Activated CD8-positive, alpha-beta memory T cell treated with anti-CD3 and anti-CD28 coated beads, Interleukin-2, amount 50 U/mL, for 4 hours (primary cell): Measurements from ENCODE around the gene SLC25A17.
"Not testable (repeated sequence)": the region's sequence is repeated elsewhere in the genome, so short reads cannot be mapped to it uniquely, and the experiment has no call there.

Experiments
- DNase-seq: peaks from one replicate; pipeline ENCODE4 v3.0.0-alpha.2; 2020

The SLC25A17 gene

DNA sequence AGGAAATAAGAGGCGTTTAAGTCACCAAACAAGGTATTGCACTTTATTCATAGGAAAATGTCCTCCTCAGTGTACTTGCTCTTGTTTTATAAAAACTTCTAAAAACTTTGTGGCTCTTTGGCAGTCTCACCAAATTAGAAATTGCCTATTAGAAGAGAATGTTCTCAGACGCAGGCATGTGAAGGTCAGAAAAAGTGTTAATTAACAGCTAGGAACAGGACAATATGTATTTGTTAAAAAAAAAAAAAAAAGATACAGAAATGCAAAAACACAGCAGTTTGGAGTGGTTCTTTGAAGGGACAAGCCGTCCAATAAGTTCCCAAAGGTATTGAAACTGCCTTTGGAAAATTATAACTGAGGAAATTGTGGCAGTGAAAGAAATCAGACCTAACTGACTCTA is 67.9 kb downstream of the SLC25A17 start:
- DNase-seq = no peak

DNA sequence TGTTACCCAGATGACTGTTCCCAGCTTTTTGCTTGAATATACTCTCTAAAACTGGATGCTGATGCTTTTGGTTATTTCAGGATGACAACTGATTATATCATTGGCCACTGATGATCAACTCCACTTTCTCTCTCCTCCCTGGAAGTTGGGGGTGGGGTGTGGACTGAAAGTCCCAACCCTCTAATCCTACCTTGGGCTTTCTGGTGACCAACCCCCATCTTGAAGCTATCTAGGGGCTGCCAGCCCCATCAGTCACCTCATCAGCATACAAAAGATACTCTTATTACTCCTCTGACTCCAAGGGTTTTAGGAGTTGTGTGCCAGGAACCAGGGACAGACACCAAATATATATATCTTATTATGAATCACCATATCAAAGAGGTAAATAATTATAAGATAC is 69.3 kb downstream of the SLC25A17 start:
- no peak for DNase-seq

DNA sequence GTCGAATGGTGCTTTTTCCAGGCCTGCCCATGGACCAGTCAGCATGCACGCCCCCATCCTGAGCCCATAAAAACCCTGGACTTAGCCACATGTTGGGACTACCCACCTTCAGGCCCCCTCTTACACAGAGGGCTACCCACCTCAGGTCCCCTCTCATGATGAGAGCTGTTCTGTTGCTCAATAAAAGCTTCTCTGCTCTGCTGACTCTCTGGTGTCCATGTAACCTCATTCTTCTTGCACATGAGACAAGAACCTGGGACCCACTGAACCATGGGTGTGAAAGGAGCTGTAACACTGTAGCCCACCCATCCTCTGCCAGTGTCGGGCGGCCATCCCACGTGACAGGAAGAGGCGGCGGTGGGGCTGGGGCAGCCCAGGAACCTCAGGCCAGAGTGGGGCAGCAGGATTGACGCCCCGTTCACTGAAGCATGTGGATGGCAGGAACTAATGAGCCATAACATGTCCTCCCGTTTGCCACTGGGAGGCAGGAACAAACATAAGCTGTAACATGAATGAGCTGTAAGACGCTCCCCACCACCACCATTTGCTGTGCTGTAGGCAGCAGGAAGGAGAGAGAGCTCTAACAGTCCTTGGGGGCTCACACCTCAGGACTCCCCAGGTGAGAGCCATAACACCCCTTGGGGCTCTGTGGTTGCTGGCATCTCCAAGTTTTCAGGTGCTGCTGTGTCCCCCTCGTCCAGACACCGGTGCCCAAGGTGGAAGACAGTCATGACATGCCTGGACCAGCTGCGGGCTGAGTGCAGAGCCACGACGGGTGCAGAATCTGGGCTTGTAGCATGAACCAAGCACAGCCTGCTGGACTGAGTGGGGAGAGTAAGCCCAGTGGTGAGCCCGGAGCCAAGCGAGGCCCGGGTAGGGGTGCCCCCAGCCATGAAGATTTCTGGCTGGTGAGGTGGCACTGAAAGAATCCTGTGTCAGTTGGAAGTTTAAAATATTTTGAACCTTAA is 70.5 kb downstream of the SLC25A17 start:
- no peak for DNase-seq

DNA sequence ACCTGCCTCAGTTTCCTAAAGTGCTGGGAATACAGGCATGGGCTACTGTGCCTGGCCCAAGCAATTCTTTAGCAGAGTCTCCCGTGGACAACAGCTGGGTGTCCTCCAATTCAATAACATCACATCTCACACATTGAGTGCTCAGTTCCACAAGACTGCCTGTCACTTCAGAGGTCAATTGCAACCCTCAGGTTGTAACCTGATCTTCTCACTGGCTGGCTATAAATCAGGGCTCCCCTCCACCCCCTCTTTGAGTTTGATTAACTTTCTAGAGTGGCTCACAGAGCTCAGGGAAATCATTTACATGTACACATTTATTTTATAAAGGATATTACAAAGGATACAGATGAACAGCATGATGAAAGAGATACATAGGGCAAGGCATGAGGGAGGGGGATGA is 71.8 kb downstream of the SLC25A17 start:
- no peak for DNase-seq

GRCh38 chr22:40746428-40747220 is 72.5 kb downstream of the SLC25A17 start:
- no peak for DNase-seq

DNA sequence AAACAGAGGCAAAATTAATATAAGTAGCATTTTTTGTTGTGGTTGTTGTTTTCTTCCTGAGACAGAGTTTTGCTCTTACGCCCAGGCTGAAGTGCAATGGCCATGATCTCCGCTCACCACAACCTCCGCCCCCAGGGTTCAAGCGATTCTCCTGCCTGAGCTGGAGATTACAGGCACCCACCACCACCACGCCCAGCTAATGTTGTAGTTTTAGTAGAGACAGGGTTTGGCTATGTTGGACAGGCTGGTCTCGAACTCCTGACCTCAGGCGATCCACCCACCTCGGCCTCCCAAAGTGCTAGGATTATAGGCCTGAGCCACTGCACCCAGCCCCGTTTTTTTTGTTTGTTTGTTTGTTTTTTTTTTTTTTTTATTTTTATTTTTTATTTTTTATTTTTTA is 75.4 kb downstream of the SLC25A17 start:
- no peak for DNase-seq

- no peak for DNase-seq
Observed at GRCh38 chr22:40741116-40741515, 78.0 kb downstream of the SLC25A17 start.

- no peak for DNase-seq
Observed at GRCh38 chr22:40739721-40740120, 79.4 kb downstream of the SLC25A17 start.

DNA sequence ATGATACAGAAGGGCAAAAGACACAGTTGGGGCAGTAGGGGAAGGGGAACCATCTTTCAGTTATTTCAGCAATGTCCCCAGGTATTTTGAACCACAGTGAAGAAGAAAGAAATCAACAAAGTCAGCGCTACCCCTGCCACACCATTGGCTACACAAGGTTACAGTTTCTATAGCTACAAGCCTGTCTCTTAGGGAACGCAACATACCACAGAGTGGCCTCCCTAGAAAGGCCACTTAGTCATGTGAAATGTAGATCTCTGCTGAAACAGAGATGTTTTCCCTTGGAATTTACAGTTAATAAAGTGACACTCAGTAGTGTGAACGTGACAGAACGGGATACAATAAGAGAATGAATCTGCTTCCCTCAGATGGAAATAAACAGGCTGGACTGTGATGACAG is 85.2 kb downstream of the SLC25A17 start:
- no peak for DNase-seq

- DNase-seq = no peak
Observed at GRCh38 chr22:40732999-40733292, 86.2 kb downstream of the SLC25A17 start.

DNA sequence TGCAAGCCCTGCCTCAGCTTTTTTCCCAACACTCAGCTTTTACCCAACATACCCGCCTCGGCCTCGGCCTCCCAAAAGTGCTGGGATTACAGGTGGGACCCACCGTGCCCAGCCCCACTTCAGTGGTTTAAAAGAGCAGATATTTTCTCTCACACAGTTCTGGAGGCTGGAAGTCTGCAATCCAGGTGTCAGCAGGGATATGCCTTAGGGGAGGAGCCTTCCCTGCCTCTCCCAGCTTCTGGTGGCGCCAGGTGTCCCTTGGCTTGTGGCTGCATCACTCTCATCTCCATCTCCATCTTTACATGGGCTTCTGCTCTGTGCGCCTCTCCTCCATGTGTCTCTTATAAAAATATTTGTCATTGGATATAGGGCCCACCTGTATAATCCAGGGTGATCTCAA is 89.9 kb downstream of the SLC25A17 start:
- DNase-seq = no peak

DNA sequence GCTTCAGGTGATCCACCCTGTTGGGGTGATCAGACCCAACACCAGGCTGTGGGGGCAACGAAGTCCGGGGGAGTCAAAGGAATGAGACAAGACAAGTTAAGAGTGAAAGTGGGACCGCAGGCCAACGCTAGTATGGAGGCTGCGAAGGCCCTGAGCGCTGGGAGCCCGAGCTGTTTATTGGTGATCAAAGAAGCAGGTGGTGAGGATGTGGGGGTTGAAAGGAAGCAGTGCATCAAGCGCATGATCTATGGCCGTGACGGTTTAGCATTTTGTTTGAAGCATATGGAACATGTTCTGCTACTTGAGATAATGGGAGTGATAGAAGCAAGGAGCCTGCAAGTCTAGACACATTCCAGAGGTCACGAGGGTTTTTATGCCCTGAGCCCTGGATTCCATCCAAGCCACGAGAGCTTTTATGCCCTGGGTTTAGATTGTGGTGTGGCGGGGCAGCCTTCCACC is 90.4 kb downstream of the SLC25A17 start:
- DNase-seq = peak; percentile 50

DNA sequence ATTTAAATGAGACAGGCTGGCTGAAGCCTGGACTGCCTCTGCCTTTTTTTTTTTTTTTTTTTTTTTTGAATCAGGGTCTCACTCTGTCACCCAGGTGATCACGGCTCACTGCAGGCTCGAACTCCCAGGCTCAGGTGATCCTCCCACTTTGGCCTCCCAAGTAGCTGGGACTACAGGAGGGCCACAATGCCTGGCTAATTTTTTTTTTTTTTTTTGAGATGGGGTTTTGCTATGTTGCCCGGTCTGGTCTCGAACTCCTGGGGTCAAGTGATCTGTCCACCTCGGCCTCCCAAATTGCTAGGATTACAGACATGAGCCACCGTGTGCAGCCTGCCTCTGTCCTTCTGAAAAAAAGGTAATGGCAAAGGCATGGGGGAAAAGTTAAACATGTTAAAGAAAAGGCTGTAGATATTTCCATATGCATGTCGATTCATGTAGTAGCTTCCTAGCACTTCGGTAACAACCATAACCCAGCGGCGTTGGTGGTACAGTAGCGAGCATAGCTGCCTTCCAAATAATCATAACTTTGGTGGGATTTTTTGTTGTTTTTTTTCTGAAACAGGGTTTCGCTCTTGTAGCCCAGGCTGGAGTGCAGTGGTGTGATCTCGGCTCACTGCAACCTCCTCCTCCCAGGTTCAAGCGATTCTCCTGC is 91.1 kb downstream of the SLC25A17 start:
- no peak for DNase-seq

- peak; percentile 27 for DNase-seq
Observed at GRCh38 chr22:40727070-40727963, 91.8 kb downstream of the SLC25A17 start.

DNA sequence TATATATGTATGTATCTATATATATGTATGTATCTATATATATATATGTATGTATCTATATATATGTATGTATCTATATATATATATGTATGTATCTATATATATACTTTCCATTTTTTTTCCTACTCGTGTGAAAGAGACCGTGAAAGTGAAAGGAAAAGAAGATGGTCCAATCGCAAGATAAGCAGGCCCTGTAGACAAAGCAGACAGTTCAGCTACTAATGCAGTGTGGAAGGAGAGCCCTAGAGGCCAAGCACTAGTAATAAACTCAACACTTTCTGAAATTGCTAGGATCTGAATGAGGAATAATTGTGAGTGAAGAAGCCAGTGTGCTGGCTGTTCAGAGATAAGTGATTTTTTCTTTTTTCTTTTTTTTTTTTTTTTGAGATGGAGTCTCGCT is 92.6 kb downstream of the SLC25A17 start:
- DNase-seq = no peak

GRCh38 chr22:40723396-40723933 is 95.7 kb downstream of the SLC25A17 start:
- DNase-seq = no peak

DNA sequence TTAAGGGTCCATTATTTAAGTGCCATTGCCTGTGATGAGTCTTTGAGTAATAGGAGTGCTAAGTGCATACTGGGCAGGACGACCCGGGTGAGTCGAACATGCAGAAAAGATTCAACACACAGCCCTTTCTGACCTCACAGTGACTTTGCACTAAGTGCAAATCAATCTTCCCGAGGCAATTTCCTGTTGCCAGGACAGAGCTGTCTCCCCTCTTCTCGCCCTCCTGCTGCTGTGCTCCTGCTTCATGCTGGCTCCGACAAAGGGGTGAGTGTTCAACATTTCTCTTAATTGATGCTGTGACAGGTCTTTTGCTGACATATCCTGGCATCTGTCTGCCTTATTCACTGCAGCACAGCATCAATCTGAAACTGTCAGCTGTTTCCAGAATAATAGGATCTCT is 97.9 kb downstream of the SLC25A17 start:
- no peak for DNase-seq

GRCh38 chr22:40720538-40721256 is 98.4 kb downstream of the SLC25A17 start:
- DNase-seq = no peak

DNA sequence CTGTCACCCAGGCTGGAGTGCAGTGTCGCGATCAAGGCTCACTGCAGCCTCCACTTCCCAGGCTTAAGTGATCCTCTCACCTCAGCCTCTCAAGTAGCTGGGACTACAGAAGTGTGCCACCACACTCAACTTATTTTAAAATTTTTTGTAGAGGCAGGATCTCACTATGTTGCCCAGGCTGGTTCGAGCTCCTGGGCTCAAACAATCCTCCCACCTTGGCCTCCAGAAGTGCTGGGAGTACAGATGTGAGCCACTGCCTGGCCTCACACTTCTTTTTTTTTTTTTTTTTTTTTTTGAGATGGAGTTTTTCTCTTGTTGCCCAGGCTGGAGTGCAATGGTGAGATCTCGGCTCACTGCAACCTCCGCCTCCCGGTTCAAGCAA is 99.0 kb downstream of the SLC25A17 start:
- not testable (repeated sequence) for DNase-seq
